GM12875 (cell line): ENCODE data around the gene SLC7A14.

ENCODE experiments used
- H3K4me3 ChIP-seq: one replicate; pipeline ENCODE4 v1.5.1; 2011; ENCODE audit warnings: low read depth, low read length, control low read depth
- CTCF ChIP-seq: IDR thresholded peaks from 2 replicates; pipeline ENCODE4 v1.5.1; 2011; ENCODE audit warnings: low read depth, mild to moderate bottlenecking, control low read depth, inconsistent platforms, low read length, moderate library complexity, borderline replicate concordance; ENCODE audit not compliant: insufficient read depth

The SLC7A14 gene

GRCh38 chr3:170606675-170607074 is 20.8 kb upstream of the SLC7A14 start:
- TF ChIP-seq CTCF, result no peak
- no peak overlapping the region for H3K4me3 ChIP-seq

- no peak for TF ChIP-seq CTCF
- H3K4me3 ChIP-seq, result no peak overlapping the region
These were observed 19.6 kb upstream of the SLC7A14 start for GRCh38 chr3:170605490-170605889.

GRCh38 chr3:170603770-170604510 is 18.1 kb upstream of the SLC7A14 start:
- no peak overlapping the region for H3K4me3 ChIP-seq
- TF ChIP-seq CTCF, result no peak

GRCh38 chr3:170602556-170602955 is 16.7 kb upstream of the SLC7A14 start:
- H3K4me3 ChIP-seq, result no peak overlapping the region
- no peak for TF ChIP-seq CTCF

GRCh38 chr3:170600005-170600624 is 14.2 kb upstream of the SLC7A14 start:
- H3K4me3 ChIP-seq, result no peak overlapping the region
- no peak for TF ChIP-seq CTCF

- TF ChIP-seq CTCF, result no peak
- no peak overlapping the region for H3K4me3 ChIP-seq
These were observed 13.2 kb upstream of the SLC7A14 start for GRCh38 chr3:170599091-170599490.

GRCh38 chr3:170598091-170598502 is 12.2 kb upstream of the SLC7A14 start:
- H3K4me3 ChIP-seq, result no peak overlapping the region
- TF ChIP-seq CTCF, result no peak
